A673 (cell line): ENCODE data around the gene MAPK11. TPM values are rescaled to one million over a fixed set of nuclear protein-coding genes. Genes with fewer than 3 reads are reported as not detected.

Experiments used
- BruUV-seq: library from RNA; stranded (reverse); fragments of 400-500 nt; replicated peaks from 2 replicates; lab custom pipeline; 2021; lab: Mats Ljungman, UMichigan
- CTCF ChIA-PET: fragments of 300-600 bp; sonication (Branson Sonifier 250); formaldehyde crosslinking; loops from one replicate; lab custom pipeline; 2022; ENCODE audit warnings: antibody characterized with exemption; lab: Charles Lee
- POLR2A ChIA-PET: fragments of 300-600 bp; sonication (Branson Sonifier 250); formaldehyde crosslinking; loops from one replicate; lab custom pipeline; 2022; ENCODE audit warnings: antibody characterized with exemption; ENCODE audit not compliant: low non-redundant PET; lab: Charles Lee
- DNase-seq: peaks from one replicate; pipeline ENCODE4 v3.0.0-alpha.2; 2015; ENCODE audit warnings: low spot score
- H3K27ac ChIP-seq: fragments of 200-600 bp; sonication (generic); 2 replicates; pipeline ENCODE4 v1.5.1; 2016; ENCODE audit warnings: mixed run types, low read depth, mild to moderate bottlenecking, mixed read lengths, antibody characterized with exemption, low read length; ENCODE audit not compliant: poor library complexity, severe bottlenecking
- H3K27me3 ChIP-seq: fragments of 200-600 bp; sonication (generic); replicated peaks from 2 replicates; pipeline ENCODE4 v1.6.1; 2017; ENCODE audit warnings: mixed run types, low read depth, mild to moderate bottlenecking, mixed read lengths, antibody characterized with exemption, low read length; ENCODE audit not compliant: insufficient read depth, poor library complexity
- H3K36me3 ChIP-seq: fragments of 200-600 bp; sonication (generic); 2 replicates; pipeline ENCODE4 v1.6.1; 2016; ENCODE audit warnings: mixed run types, mild to moderate bottlenecking, mixed read lengths, antibody characterized with exemption, low read length; ENCODE audit not compliant: insufficient read depth, poor library complexity, severe bottlenecking
- H3K4me1 ChIP-seq: fragments of 200-600 bp; sonication (generic); 2 replicates; pipeline ENCODE4 v1.6.1; 2017; ENCODE audit warnings: mixed run types, mild to moderate bottlenecking, mixed read lengths, antibody characterized with exemption, low read length; ENCODE audit not compliant: insufficient read depth, poor library complexity, severe bottlenecking
- H3K4me3 ChIP-seq: fragments of 200-600 bp; sonication (generic); 2 replicates; pipeline ENCODE4 v1.5.1; 2016; ENCODE audit warnings: low read depth, mixed run types, mild to moderate bottlenecking, mixed read lengths, low read length; ENCODE audit not compliant: poor library complexity, severe bottlenecking
- H3K9me3 ChIP-seq: fragments of 200-600 bp; sonication (generic); 2 replicates; pipeline ENCODE4 v1.6.1; 2016; ENCODE audit warnings: mixed run types, low read depth, mild to moderate bottlenecking, mixed read lengths, antibody characterized with exemption, low read length; ENCODE audit not compliant: poor library complexity, severe bottlenecking
- CTCF ChIP-seq: fragments of 300-800, 200-600 bp; sonication (generic); conservative IDR thresholded peaks from 2 replicates; pipeline ENCODE4 v1.5.1; 2017; ENCODE audit warnings: low read depth, mild to moderate bottlenecking, antibody characterized with exemption, low read length, moderate library complexity, mixed read lengths
- EZH2 ChIP-seq: fragments of 200-600 bp; sonication (generic); IDR thresholded peaks from 2 replicates; pipeline ENCODE4 v1.6.1; 2017; ENCODE audit warnings: borderline replicate concordance, low read depth, mild to moderate bottlenecking, mixed read lengths, antibody characterized with exemption, low read length; ENCODE audit not compliant: poor library complexity, severe bottlenecking
- intact Hi-C: fragments of 100-400 bp; cut with micrococcal nuclease; formaldehyde crosslinking; loops from one replicate; pipeline ENCODE4 v1.10.0; 2022; ENCODE audit not compliant: unreplicated experiment
- total RNA-seq: library from RNA; stranded (reverse); gene quantifications from 2 replicates; pipeline ENCODE4 v1.2.3, GENCODE V29; 2021

MAPK11 gene
- total RNA-seq, 1 experiment from 2014 or later, result 5.4 TPM

- Histone ChIP-seq H3K4me3 (no peak overlapping the region), H3K27ac (no peak overlapping the region), H3K4me1 (peaks cover 15% of the 10 kb centered on the region), H3K36me3 (peaks cover 1% of the 10 kb centered on the region), H3K27me3 (no peaks in the 10 kb centered on the region), H3K9me3 (no peaks in the 10 kb centered on the region)
- ChIA-PET CTCF (no interaction called here), POLR2A (no interaction called here)
- intact Hi-C loops, result no loop called here
- DNase-seq, result no peak
- TF ChIP-seq EZH2 (no peak), CTCF (no peak)
- no TSS peak for BruUV-seq
These were observed 40.0 kb upstream of the MAPK11 start for GRCh38 chr22:50310031-50310722.

- no TSS peak for BruUV-seq
- no peaks in the 10 kb centered on the region for H3K9me3 ChIP-seq
- H3K4me1 ChIP-seq, result peaks cover 21% of the 10 kb centered on the region
- no peak overlapping the region for H3K27ac ChIP-seq
- no peaks in the 10 kb centered on the region for H3K27me3 ChIP-seq
- DNase-seq, result no peak
- ChIA-PET CTCF (no interaction called here), POLR2A (no interaction called here)
- intact Hi-C loops, result no loop called here
- no peak overlapping the region for H3K4me3 ChIP-seq
- no peak for TF ChIP-seq CTCF
- TF ChIP-seq EZH2, result no peak
- peaks cover 7% of the 10 kb centered on the region for H3K36me3 ChIP-seq
These were observed 39.4 kb upstream of the MAPK11 start for GRCh38 chr22:50309601-50309991.

- no peak for DNase-seq
- peak overlapping the region; percentile 46 for H3K27ac ChIP-seq
- ChIA-PET CTCF (no interaction called here), POLR2A (no interaction called here)
- H3K9me3 ChIP-seq, result no peaks in the 10 kb centered on the region
- intact Hi-C loops, result no loop called here
- H3K4me1 ChIP-seq, result peaks cover 26% of the 10 kb centered on the region
- peaks cover 7% of the 10 kb centered on the region for H3K36me3 ChIP-seq
- TF ChIP-seq CTCF (no peak), EZH2 (no peak)
- H3K27me3 ChIP-seq, result no peaks in the 10 kb centered on the region
- H3K4me3 ChIP-seq, result no peak overlapping the region
- BruUV-seq, result no TSS peak
These were observed 38.9 kb upstream of the MAPK11 start for GRCh38 chr22:50308986-50309600.
